Vagina (tissue), 2 donors: ENCODE measurements around the gene TNRC18.

Source experiments
- POLR2A ChIP-seq, 2 donors: fragments of 450-650 bp; IDR thresholded peaks; one replicate each; pipeline ENCODE4 v1.6.1; 2017; ENCODE audit warnings: antibody characterized with exemption in 2 of 2, mild to moderate bottlenecking in 2 of 2, moderate library complexity in 2 of 2
- POLR2AphosphoS5 ChIP-seq, 2 donors: sonication (generic); formaldehyde crosslinking; IDR thresholded peaks; one replicate each; pipeline ENCODE4 v1.9.0; 2017; ENCODE audit warnings: antibody characterized with exemption in 2 of 2, mild to moderate bottlenecking in 2 of 2, low read depth in 1 of 2; ENCODE audit not compliant: insufficient read depth in 1 of 2
- TF ChIP-seq, protein P1 (sequence below), 3 experiments: fragments of 450-650 bp in 2 of 3; fragments of 200-600 bp in 1 of 3; sonication (generic) in 1 of 3; IDR thresholded peaks; one replicate each; pipeline ENCODE4 v1.5.1; 2017 to 2019; ENCODE audit warnings: antibody characterized with exemption in 3 of 3, mild to moderate bottlenecking in 2 of 3, moderate library complexity in 2 of 3

DNA sequence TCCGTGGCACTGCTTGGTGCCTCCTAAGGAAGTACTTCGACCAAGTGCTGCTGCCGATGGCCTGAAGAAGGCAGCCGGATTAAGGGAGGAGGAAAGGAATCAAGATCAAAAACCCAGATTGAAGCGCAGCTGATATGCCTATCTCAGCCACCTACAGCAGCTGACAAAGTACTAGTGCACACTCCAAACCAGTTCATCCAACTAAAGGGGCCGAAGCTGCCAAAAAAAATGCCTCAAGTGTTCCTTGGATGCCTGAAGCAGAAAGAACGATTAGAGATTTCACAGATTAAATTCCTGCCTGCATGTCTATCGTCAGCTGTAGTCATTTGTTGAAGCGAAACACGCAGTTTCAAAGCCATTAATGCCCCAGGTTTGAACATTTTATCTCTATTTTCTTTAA, 65.7 kb downstream of the TNRC18 start:
- no peak for TF ChIP-seq POLR2A (IDR thresholded peaks at IDR 0.05)
- TF ChIP-seq, protein P1, sequence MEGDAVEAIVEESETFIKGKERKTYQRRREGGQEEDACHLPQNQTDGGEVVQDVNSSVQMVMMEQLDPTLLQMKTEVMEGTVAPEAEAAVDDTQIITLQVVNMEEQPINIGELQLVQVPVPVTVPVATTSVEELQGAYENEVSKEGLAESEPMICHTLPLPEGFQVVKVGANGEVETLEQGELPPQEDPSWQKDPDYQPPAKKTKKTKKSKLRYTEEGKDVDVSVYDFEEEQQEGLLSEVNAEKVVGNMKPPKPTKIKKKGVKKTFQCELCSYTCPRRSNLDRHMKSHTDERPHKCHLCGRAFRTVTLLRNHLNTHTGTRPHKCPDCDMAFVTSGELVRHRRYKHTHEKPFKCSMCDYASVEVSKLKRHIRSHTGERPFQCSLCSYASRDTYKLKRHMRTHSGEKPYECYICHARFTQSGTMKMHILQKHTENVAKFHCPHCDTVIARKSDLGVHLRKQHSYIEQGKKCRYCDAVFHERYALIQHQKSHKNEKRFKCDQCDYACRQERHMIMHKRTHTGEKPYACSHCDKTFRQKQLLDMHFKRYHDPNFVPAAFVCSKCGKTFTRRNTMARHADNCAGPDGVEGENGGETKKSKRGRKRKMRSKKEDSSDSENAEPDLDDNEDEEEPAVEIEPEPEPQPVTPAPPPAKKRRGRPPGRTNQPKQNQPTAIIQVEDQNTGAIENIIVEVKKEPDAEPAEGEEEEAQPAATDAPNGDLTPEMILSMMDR (IDR thresholded peaks at IDR 0.05), result no peak
- TF ChIP-seq POLR2AphosphoS5 (IDR thresholded peaks at IDR 0.05; ENCODE audit: insufficient read depth in 1 of 2, low read depth in 1 of 2), result no peak
